ENCODE measurements around the gene ZCCHC14.

ZCCHC14 gene

DNA sequence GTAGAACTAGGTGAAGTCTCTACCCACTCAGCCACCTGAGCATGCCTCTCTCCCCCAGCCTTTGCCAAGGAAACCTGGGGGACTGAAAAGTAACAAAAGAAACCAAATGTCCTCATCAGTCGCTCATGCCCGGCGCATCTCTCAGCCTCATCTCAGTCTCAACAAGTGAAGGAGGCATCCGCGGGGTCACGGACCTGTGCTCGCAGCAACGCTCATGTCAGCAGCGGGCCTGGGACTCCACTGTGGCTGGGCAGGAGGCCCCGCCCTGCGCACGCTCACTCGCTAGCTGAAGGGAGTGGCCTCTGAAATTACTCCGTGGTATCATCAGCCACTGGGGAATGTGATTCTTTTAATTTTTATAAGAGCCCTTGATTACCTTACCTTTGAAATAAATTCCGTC lies 69.4 kb downstream of the ZCCHC14 start:
- DNase-seq = no peak

DNA sequence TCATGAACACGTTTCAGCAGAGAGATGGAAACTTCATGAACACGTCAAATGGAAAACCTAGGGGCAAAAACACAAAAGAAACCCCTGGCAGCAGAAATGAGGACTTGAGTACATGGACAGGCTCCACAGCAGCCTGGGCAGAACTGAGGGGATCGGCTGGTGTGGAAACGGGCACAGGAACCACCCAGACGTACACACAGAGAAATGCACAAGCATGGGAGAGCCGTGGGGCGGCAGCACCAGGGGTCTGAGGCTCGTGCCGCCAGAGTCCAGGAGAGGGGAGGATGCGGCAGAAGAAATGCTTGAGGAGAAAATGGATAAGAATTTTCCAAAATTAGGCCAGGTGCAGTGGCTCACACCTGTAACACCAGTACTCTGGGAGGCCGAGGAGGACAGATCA lies 70.7 kb downstream of the ZCCHC14 start:
- DNase-seq = no peak

DNA sequence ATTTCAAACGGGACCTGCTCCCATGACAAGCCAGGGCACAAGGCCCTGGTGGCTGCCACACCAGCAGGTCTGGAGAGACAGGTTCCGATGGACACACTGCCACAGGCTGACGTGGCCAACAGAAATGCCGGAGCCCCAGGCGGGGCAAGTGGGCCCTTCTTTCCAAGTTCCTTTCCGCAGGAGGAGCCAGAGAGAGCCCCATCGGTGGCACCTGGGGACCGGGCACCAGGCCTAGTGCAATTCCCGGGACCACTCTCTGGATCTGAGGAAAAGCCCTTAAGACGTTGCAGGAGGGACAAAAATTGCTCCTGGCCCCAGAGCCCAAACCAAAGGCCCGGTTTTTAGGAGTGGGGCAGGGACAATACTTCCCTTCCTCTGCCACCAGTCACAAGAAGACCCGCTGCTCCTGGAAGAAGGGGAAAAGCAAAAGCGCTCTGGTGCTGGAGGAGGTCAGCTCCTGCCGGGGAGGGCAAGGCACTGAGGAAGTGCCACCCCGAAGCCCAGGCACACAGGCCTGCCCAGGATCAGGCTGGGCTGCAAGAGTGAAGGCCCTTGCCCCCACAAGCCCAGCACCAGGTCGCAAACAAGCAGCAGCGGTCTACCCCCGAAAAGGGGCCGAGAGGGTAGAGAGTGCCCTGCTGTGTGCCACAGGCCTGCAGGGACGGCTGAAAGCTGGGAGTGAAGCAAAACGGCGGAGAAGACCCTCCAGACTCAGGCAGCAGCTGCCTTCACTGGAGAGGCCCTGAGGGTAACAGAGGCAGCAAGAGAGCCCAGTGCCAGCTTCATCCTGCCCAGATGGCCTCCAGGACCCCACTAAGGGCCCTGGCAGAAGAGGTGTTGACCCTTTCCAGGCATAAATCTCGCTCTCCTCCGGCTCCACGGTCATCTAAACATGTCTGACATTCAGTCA lies 71.6 kb downstream of the ZCCHC14 start:
- no peak for DNase-seq

DNA sequence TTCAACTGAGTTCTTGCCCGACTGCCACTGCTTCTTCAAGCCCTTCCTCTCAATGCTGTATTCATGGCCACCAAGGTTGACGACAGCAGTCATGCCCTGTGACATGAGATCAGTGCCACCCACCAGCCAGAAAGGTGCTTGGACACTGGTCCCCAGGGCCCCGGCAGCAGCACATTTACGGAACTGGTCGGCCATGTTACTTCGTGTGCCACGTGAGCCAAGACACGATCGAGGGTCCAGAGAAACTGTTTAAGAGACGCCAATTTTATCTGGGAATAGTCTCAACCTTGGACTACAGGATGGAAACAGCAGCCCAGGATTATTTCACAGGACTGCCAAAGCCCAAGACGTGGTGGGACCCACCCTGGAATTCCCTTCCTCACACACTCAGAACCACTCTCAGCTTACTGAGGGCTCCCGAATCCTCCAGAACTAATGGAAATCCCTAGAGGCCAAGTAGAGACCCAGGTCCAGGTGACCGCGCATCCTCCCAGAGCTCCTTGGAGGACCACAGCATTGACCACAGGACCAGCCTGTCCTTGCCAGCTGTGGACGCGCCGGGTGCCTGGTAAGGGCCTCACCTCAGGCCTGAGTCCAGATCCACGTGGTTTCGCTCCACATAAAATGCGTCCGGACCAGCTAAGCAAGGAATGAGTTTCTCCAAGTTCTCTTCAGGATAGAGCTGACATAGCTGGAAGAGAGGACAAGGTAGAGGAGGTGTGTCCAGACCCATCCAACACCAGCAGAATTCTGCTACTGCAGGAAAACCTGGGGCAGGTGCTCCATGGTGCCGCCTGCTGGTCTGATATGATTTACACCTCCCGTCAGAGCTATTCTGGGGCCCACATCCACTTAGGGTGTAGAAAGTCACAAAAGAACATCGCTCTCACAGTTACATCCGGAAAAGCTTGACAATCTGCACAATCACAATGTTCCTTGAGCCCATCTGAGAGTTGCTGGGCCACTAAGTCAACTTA lies 72.5 kb downstream of the ZCCHC14 start:
- no peak for DNase-seq

DNA sequence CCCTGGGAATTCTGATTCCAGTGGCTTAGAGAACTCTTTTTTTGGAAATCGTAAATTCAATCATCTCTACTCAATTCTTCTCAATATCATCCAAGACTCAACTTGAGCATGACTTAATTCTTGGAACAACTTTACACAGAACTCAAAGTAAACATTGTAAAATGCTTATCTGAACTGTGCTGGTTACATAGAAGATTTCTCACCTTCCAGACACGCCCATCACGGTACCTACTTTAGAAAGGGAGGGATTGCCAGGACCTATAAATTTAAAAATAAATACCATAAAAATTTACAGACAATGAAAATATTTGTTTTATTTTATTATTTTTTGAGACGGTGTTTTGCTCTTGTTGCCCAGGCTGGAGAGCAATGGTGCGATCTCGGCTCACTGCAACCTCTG lies 74.2 kb downstream of the ZCCHC14 start:
- DNase-seq = no peak

DNA sequence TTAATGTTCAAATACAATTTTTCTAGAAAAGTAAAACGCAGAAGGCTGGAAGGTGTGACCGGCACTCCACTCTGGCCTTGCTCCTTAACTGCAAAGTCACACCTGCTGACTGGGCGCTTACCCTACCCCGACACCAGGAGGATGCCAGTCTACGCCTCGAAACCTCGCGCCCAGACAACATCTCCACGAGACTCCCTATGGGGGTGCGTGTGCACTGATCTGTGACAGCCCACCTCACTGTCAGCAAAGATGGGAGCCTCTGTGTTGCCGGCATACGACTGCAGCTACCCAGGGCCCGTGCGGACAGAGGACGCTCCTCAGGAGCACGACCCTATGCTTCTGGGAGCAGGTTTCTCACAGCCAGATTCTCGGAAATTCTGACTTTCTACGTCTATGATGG lies 74.6 kb downstream of the ZCCHC14 start:
- no peak for DNase-seq

DNA sequence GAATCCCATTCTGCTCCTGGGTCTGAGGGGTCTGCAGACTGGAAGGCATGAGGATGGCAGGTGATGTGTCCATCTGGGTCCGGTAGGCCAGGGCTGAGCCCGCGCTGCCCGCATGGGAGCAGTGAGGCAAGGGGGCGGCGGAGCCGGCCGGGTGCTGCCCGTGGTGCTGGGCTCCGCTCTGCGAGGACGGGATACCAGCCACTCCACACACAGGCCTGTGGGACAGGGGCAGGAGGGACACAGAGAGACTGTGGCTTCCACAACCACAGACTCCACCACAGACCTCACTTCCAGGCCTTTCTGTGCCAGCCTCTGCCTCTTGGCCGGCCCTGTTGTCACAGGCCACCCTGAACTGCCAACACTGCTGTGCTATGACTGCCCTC lies 75.3 kb downstream of the ZCCHC14 start:
- DNase-seq = no peak

DNA sequence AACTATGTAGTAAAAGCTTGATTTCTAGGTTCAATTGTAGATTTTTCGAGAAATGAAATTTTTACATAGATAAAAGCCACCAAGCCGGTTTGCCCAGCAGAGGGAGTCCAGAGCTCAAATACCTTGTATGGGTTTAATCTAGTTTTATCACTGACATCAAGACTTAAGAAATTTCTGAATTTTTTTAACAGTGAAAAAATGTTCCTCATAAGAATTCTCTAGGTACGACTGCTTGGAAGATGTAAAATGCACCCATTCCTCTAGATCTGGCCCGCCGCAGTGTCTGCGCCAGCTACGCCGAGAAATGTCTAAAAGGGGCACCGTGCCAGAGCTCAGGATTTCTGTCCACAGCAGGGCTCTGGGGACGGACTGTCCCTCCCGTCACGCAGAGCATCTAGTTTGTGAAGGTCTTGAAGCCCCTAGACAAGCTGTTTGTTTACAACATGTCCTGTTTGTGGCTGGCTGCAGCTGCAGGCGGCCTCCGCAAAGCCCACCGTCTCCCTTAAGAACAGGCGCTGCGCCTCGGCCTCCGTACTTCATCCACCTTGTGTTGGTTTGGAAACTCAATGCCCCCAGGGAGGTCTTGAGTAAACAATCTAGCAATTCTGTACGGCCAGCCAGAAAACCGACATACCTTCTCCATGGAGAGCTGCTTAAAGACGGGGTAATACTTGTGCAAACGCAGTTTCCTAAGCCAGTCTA lies 75.8 kb downstream of the ZCCHC14 start:
- no peak for DNase-seq

DNA sequence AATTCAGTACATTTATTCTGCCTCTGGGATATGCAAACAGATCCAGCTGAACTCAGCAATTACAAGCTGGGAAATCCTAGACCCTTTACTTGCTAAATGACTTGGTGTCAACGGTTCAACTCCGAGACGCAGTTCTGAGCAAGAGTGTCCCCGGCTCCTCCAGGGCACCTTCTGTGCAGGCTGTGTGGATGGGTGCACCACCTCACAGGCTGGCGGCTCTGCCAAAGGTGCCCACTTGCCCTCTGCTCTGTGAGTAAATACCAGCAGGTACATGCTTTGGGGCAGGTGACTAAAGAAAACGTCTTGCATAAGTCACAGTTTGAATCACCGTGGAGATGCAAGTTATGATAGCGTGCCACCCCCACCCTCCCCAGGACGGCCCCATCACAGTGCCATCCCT lies 77.4 kb downstream of the ZCCHC14 start:
- DNase-seq = no peak

DNA sequence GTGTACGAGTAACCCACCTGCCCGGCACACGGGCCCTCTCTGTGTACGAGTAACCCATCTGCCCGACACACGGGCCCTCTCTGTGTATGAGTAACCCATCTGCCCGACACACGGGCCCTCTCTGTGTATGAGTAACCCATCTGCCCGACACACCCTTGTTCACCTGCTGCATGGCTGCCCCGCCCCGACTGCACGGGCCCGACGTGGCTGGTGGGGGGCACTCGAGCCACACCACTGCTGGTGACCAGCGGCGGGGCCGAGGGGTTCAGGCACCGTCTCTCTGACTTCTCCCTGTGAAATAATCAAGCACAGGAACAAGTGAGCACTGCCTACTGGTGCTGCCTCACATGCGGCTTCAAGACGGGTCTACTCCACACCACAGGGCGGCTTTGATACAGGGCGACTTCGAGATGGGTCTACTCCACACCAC lies 78.6 kb downstream of the ZCCHC14 start:
- DNase-seq = no peak

DNA sequence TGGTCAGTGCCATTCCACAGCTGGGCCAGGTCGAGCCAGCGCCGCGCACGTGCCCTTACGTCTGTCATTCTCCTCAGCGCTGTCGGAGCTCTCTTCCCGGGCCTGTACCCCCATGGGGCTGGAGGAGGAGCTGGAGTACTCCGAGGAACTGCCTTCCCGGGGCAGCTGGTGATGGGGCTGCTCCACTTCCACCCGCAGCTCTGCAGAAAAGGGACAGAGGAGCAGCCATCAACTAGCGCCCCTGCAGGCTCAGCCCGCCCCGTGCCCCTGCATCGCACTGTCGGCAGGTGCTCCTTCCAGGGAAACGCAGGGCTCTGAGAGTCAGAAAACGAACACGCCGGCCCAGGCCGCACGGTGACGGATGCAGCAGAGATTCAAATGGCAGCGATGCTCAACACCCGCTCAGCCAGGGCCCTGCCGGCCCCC lies 79.8 kb downstream of the ZCCHC14 start:
- DNase-seq = no peak

DNA sequence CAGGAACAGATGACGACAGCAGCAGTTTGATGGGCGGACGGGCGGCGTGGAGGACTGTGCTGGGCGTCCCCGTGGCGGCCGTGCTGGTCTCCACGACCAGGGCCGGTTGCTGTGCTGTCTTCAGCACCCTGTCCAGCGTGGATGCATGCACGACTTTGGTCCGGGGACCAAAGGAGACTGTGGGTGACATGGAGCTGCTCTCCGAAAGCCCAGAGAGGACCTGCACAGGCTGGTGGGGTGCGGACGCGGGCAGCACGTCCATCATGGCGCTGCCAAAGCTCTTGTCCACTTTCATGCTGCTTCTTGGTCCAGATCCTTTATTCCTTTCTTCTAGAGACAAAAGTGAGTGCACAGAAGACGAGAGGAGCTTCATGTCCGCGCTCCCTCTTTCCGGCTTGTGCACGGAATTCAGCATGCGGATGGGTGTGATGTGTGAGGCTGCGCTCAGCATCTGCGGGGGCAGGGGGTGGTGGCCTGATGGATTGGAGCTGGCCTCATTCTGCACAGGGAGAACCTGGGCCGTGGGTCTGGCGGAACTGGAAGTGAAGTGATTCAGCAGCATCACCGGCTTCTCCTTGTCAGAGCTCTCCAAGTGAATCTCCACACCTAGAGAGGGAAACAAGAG lies 80.3 kb downstream of the ZCCHC14 start:
- DNase-seq = no peak

DNA sequence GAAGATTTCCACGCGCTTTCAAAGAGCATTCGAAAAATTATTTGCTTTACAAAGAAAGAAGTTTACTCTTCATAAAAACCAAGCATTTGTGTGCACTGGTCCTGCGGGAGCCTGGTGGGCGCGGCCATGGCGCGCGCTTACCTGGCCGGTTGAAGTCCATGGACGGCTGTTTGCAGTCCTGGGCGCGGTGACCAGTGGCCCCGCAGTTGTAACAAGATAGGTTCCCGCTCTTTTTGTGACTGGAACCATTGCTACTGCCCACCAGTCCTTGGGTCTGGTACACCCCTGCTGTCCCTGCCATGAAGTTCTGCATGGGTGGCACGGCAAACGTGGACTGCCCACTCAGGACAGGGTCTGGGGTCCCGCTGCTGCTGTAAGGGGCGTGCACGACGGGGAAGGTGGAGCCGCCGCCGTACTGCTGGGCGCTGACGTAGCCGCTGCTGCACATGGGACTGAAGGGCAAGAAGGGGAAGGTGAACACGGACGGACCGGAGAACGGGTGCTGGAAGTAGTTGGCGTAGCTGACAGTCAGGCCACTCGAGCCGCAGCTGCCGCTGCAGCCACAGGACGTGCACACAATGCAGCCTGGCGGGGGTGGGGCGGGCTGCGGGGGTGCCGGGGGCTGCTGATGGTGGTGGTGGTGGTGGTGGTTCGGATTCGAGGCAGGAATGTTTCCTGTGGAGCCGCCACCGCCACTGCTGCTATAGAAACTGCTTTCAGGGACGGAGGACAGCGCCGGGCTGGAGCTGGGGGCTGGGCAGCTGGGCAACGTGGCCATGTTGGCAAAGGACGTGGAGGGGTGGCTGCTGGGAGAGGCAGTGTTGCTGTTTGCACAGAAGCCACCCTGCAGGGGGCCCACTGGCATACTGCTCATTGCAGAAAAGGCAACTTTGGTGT lies 81.2 kb downstream of the ZCCHC14 start:
- no peak for DNase-seq

DNA sequence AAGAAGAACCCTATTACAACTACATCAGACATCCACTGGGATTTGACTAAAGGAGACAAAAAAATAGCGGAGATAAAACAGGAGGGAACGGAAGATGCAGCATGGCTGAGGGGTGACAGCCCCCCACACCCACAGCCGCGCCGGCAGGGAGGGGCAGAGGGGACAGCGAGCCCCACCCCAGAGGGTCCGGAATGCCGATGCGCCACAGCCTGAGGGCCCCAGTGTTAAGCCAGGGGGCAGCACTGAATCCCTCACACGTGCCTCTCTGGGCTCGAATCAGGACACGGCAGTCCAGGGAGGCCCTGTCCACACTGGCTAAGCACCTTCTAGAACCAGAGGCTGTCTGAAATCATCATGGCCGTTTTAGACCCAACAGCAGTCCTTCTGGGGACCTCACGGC lies 81.9 kb downstream of the ZCCHC14 start:
- no peak for DNase-seq

DNA sequence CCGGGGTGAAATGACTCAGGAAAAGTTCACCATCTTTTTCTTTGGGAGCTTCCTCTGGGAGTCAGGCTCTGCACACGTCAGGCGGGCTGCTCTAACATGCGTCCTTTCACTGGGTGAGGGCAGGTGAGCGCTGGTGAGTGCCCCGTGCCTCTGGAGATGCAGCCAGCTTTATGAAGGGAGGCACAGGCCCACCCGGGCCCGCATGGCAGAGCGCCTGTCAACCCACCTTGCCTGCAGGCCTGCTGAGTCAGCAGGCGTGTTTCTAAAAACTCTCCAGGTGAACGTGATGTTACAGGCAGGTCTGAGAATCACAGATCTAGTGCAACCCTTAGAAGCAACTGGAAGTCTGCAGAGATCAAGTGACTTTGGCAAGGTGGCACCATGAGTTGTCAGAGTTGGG lies 82.3 kb downstream of the ZCCHC14 start:
- no peak for DNase-seq

DNA sequence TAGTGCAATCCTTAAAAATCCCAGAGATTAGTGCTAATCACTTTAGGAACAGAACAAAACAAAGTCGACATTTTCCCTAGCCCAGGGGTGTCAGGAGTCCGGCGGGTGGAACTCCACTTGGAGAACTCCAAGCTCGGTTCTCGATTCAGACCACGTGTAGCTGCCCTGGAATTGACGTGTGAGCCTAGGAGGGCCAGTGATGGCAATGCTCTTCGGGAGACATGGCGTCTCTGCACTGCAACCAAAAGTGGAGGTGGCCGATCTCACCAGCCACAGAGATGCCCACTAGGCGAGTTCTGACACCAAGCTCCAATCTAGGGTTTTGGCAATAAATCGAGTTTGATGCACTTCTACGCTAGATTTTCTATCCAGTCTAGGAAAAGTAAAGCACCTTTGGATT lies 83.0 kb downstream of the ZCCHC14 start:
- no peak for DNase-seq

DNA sequence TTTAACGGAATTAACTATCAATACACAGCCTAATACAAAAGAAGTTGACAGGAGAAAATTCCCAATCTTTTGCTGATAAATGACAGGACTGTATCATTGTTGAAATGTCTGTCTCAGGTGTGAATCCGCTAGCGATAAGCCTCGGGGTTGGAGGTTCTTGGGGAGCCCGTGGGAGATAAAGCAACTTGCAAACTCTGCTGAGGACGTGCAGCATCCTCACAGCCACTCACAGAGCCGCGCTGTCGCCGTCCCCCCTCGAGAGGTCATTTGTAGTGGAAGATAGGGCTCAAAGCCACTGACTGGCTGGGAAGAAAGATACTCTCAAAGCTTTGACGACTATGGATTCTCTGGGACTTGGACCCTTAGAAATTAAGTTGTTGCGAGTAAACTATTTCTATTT lies 83.7 kb downstream of the ZCCHC14 start:
- DNase-seq = no peak

DNA sequence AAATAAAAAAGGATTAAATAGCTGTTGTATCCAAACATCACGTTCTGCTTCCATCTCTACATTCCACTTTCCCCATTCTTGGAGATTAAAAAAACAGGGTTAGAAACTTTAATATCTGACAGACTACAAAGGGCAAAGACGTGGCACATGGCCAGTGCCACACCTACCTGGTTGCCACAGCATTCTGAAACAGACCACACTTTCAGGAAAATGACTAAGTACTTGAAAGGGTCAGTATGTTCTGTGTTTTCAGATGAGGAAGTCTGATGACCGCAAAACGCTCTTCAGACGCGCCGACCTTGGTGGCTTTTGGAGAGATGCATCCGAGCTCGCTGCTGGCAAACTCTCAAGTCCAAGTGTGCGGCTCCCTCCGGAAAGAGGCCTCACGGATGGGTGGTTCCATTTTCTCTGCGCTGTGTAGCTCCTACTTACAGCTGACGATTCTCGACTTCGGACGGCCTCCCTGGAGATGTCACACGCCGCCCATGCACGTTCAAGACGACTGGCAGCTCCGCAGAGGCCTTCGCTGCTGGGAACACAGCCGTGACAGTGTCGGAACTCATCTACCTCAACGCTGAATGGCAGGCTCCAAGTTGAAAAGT lies 85.2 kb downstream of the ZCCHC14 start:
- no peak for DNase-seq

DNA sequence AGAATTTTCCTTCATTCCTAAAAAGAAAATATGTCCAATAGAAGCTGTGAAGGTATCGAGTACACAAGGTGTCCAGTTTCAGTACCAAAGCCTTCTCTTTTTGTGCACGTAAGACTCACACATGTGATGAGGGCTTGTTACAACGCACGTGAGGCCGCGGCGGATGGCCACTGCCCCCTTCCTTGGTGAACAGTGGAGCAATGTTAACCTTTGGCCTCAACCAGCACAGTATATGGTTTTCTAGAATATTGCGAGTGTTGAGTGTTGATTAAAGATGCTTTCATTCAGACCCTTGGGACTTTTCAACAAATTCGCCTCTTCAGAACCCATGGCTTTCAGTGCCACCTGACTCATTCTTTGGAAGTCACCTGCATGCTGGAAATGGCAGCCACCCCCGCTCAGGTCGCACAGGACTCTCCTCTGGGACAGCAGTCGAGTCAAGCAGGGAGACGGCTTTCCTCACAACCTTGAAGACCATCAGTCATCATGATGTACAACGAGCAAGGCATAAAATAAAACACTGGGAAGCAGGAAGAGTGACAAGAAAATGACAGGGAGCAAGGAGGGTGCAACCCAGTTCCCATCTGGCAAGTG lies 86.2 kb downstream of the ZCCHC14 start:
- no peak for DNase-seq

DNA sequence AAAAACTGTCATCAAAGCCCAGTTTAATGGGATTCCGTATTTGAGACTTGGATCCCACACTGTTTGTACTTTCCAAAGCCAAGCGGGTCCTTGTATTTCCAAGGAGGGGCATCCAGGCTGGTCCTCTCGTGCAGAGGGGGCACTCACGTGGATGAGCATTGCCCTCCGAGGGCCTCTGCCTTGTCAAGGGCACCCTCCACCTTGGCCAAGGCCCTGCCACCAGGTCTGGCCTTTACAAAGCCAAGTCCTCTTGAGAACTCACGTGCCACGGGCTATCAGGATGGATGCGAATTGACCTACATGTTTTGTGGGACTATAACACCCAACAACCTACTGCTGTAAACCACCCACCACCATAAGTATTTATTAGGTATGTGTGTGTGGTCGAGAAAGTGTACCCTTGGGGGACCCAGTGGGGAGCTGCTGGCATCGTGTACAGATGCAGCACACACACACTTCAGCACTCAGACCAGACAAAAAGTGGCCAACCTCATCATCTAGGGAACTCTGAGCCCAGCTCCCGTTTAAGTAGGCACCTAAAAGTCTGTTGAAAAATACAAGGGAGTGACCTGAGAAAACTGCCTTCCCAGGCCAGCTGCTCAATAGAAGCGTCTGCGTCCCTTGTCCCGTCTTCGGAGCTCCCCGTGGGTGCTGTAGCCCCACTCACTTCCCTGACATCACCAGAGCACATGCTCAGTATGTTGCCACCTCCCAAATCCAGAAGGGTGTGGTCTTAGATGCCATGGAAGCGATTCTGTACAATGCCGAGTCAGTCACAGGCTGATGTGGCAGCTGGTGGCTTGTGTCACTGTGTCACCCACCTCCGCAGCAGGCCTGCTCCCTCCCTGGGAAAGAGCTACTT lies 87.8 kb downstream of the ZCCHC14 start:
- DNase-seq = no peak

Data from NCI-H2227 treated with DMSO at 0.1 percent for 48 hours (cell line).